Measurements from ENCODE around the gene MFSD6.

Gene MFSD6

DNA sequence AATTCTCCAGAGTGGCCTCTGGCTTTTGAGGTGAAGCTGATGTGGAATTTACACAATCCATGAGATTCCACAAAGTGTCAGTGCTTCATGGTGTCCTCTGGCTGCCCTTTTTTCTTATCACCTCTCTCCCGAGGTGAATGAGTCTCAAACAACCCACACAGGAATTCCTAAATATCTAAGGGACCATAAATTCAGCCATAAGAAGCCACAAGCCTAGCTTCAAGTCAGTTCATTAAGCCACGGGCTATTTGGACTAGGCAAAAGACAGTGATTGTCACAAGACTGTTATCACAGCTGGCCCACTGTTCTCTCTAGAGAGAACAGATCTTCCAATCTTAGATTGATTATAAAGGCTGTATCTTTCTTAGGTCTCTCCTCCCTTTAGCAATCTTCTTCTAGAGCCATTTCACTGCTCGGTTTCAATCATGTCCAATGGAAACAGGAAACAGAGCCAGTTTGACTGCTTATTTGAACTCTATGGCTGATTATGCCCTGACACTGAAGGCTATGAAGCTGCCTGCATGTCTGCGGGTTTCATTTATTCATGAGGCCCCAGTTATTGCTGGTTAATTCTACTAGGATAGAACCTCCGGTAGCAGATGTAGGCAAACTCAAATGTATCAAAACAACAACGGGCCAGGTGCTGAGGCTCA, 122.2 kb downstream of the MFSD6 start:
- DNase-seq (ENCODE audit: low read depth in 2 of 2): no peak

DNA sequence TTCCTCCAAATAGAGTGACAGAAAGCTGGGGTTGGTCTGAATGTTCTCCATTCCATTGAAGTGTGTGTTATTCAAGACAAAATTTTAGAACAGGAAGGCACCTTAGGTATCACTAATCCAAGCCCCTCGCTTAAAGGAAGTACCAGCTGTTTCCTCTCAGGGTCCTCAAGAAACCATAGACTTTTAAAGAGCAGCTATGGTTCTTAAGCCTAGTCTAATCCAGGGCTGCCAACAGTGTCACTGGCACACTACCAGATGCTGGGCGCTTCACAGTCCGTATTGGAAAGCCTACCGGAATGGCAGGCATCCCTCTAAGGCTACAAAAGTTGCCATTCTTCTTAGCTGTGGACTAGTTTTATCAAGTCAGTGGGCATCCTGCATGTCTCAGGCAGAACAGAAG, 124.4 kb downstream of the MFSD6 start:
- DNase-seq (ENCODE audit: low read depth in 2 of 2): no peak

DNA sequence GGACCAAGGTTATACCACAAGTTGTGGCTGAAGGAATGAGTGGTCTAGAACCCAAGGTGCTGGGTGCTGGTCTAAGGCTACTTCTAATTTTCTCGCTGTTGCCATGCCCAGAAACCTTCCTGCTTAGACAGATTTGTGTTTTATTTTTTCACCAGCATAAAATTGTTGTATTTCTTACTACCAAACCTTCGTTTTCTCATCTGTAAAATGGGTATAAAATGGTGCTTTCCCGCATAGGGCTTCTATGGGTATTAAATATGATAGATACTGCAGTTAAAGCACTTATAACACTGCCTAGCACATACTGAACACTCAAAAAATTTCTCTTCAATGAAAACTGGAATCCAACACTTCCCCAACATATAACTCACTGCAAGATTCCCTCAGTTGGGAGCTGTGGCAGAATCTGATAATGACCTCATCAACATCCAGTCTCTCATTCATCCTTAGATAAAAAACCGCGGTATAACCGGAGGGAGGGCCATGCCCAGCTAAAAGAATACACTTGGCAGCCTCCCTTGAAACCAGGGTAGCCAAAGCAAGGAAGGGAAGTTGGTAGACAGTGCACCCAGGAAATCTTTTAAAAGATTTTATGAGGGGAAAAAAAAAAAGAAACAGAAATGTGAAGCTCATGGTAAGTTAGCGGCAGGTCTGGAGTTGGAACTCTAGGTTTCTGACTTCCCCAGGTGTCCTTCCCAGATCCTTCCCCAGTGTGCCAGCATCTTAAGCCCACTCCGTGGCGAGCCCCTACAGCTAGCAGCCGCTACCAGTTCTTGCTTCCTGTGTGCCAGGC, 125.2 kb downstream of the MFSD6 start:
- DNase-seq (ENCODE audit: low read depth in 2 of 2): no peak

DNA sequence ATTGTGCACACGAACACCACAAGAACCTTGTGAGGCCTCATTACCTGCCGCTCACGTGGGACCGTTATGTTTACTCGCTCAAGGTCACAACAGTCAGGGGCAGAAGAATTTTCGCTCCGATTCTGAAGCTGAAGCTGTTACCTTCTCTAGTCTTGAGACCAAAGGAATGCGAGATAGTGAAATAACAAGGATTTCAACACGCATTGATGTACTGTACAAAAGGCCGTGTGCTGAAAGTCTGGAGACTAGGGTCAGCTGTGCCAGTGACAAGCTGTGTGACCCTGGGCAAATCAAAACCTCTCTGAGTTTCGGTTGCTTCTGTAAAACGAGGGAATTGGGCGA, 125.8 kb downstream of the MFSD6 start:
- peak; percentile 26 to 28 for DNase-seq (ENCODE audit: low read depth in 2 of 2)

DNA sequence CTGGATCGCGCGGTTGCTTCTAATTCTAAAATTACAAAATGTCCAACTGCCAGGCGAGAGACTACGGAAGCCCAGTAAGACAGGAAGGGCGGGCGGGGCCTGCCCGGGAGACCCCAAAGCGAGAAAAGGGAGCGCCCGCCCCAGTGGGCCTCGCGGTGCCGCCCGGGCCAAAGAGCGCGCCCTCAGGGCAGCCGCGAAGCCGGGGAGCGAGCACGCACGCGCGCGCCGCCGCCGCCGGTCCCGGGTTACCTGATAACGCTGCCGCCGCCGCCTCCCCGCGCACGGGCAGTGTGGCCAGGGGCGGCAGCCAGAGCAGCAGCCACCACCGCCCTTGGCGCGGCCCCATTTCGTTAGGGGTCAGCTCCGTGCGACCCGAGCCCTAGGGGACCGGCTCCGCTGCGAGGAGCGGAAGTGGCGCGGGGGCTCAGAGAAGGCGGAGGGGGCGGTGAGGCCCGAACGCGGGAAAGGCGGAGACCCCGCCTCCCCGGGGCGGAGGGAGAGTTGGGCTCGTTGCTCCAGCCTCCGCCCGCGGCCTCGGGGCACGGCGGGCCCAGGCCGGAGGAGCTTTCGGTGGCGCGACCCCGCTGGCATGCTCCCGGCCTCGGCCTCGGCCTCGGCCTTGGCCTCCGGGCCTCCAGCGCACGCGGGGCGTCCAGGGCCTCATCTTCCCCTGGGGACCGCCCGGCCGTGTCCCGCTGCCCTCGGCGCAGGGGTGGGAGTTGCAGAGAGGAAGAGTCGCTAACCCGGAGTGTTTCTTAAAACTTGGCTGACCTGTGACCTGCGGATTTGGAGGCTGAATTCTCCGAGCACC, 126.4 kb downstream of the MFSD6 start, which contains the start of gene NEMP2:
TSS of gene NEMP2 (minus strand) at position 413 of the 811 bp plus-strand sequence. CDS start at position 346, 67 bp downstream.
- DNase-seq (ENCODE audit: low read depth in 2 of 2): peak; percentile 67 to 78

DNA sequence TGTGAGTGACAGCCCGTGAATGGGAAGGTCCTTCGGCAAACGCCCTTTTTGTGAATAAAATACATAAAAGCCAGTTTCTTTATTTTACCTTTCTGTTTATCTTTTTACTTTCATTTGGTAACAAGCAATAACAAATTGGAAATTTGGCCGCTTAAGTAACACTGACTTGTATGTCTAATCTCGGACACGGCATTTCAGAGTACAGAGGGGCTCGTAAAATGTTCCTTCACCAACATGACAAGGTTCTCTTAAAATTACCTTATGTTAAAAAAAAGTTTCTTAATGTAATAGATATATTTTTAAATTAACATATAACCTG, 126.9 kb downstream of the MFSD6 start:
- no peak for DNase-seq (ENCODE audit: low read depth in 2 of 2)

DNA sequence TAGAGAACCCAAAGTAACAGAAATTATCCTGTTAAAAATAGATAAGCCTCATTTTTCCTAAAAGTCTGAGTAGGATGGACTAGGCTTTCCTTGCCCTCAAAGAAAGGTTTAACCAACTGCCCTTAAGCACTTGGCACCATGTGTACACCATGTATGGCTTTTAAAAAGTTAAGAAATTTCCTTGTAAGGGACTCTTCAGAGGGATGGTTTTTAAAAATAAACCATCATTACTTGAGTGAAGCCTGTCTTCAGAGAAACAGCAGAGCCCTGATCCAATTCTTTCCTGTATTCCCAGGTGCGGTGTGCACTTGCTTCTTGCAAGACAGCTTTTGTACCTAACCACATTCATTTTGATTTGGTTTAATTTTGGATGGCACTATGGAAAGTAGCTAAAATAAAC, 127.4 kb downstream of the MFSD6 start:
- no peak for DNase-seq (ENCODE audit: low read depth in 2 of 2)

DNA sequence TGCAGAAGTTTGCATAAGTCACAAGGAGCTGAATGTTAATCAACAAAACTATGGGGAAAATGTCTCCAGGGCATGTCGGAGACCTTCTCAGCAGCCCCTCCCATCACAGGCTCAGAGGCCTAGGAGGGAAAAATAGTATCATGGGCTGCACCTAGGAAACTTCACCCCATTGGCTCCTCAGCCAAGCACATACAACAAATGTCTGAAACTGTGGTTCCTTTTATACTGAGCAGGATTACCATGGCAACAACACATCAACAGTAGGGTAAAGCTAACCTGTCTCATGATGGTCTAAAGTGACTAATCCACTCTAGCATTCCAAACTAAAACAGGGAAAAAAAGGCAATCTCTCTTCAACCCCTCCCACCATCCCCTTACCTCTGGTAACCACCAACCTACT, 129.6 kb downstream of the MFSD6 start:
- no peak for DNase-seq (ENCODE audit: low read depth in 2 of 2)

DNA sequence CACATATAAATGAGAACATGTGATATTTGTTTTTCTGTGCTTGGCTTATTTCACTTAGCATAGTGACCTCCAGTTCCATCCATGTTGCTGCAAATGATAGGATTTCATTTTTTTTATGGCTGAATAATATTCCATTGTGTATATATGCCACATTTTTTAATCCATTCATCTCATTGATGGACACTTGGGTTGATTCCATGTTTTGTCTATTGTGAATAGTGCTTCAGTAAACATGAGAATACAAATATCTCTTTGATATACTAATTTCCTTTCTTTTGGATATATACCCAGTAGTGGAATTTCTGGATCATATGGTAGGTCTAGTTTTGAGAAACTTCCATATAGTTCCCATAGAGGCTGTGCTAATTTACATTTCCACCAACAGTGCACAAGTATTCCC, 130.0 kb downstream of the MFSD6 start:
- no peak for DNase-seq (ENCODE audit: low read depth in 2 of 2)

DNA sequence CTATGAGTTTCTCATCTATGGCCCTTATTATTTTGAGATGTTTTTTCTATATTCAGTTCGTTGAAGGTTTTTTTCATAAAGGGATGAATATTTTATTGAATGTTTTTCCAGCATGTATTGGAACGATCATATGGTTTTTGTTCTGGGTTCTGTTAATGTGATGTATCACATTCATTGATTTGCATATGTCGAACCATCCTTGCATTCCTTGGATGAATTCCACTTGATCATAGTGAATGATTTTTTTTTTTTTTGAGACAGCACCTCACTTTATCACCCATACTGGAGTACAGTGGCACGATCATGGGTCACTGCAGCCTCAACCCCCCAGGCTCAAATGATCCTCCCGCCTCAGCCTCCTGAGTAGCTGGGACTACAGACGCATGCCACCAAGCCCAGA, 131.9 kb downstream of the MFSD6 start:
- DNase-seq (ENCODE audit: low read depth in 2 of 2): no peak

DNA sequence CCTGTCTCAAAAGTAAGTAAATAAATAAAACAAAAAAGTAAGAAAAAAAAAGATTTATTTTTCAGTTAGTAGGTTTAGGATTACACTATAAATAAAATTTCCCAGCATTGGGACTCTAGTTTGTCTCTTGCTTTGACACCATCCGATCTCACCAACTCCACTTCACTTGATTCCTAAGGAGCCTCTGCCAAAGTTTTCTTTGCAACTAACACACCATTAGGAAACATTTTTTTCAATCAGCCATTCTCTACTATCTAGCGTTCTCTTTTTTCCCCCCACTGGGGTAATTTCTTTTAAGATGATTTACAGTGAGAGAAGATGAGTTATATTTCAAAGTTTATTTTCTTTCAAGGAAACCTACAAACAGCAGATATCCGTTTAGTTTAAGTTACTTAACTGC, 136.9 kb downstream of the MFSD6 start:
- DNase-seq (ENCODE audit: low read depth in 2 of 2): no peak

DNA sequence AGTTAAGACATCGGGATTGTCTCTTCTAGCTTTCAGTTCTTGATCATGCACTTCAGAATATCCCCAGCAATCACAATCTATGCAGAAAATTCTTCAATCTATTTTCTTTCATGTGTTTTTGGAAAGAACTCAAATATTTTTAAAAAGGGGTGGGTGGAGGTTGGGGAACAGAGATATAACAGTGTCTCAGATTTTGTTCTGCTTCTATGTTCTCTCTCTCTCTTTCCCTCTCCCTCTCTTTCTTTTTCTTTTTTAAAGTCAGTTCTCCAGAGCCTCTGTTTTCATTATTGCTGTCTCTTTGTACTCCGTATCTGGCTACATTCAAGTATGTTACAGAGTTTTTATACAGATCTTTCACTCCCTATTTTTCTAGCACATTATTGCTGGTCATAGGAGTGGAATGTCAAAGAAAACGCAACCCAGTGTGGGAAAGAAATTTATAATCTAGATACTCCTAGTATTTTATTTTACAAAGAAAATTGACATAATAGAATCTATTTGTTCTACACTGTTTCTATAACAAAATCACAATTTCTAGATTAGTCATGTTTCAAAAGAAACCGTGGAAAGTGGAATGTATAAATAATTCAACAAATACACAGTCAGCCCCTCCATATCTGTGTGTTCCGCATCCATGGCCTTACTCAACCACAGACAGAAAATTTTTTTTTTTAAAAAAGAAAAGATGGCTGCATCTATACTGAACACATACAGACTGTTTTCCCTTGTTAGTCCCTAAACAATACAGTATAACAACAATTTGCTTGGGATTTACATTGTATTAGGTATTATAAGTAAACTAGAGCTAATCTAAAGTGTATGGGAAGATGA, 137.6 kb downstream of the MFSD6 start:
- DNase-seq (ENCODE audit: low read depth in 2 of 2): no peak

DNA sequence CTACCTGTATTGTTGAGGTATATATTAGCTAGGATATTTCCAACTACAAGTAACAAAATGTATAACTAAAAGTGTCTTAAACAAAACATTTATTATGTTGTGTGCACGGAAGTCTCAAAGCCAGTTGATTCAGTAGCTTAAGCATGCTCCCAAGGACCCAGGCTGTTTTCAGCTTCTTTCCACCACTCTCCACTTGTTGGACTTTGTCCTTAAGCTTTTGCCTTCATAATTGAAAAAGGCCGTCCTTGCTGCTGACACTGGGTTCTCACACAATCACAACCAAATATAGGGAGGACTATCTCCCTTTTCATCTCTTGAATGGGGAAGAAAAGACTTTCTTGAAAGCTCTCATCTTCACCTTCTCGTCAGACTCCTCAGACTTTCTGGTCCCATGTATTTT, 138.6 kb downstream of the MFSD6 start:
- no peak for DNase-seq (ENCODE audit: low read depth in 2 of 2)

DNA sequence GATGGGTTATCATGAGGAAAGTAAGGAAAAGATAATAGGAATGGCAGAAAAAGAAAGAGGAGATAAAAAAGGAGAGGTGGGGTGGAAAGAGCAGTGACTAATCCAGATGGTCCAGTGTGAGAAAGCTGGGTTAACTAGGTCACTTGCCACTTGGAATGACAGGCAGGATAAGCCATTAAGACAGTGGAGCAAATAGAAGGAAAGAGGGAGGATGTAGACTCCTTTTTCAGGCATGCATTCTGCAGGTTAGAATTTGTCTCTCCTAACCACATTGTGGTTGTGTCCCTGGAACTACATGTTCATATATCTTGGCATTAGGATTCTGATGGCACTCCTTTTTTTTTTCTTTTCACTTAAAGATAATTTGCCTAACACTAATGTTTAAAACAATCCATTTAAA, 139.7 kb downstream of the MFSD6 start:
- DNase-seq (ENCODE audit: low read depth in 2 of 2): no peak

DNA sequence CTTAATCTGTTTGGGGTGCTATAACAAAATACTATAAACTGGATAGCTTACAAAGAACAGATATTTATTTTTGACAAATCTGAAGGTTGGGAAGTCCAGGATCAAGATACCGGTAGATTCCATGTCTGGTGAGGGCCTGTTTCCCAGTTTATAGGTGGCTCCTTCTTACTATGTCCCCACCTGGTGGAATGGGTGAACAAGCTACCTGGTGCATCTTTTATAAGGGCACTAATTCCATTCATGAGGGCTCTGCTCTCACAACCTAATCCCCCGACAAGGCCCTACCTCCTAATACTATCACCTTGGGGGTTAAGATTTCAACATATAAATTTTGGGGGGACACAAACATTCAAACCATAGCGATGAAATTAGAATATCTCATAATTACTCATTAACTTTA, 142.0 kb downstream of the MFSD6 start:
- no peak for DNase-seq (ENCODE audit: low read depth in 2 of 2)
